GM19025 (cell line): ENCODE measurements around the gene KLF6.

Experiments used
- ATAC-seq: cut with Tn5 transposase; IDR thresholded peaks from one replicate; pipeline ENCODE4 v1.9.1; 2021; ENCODE audit warnings: mild to moderate bottlenecking, low read depth, moderate library complexity; ENCODE audit not compliant: unreplicated experiment

The KLF6 gene

GRCh38 chr10:3784510-3785250 is at the start of gene KLF6:
Gene KLF6, minus strand, starts transcription at chr10:3785209. Its CDS starts 195 bp downstream, at chr10:3785014.
- ATAC-seq, result peak; percentile 0

GRCh38 chr10:3834404-3834803 is 49.4 kb upstream of the KLF6 start:
- no peak for ATAC-seq

DNA sequence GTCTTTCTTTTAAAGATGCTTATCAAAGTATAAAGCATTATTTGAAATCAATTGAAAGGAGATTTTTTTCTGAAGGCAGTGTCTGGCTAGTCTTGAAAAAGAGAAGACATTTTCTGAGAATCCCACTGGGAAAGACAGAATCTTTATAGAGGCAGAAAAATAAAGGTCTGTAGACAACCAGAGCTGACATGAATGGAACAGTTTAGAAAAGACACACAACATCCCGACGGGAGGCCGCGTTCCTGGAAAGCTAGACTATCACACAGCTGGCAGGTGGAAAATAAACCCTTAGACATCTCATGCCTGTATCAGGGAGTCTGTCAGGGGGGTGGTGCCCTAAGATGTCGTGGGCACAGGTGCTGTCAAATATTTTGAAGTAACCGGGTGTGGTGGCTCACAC is 48.0 kb upstream of the KLF6 start:
- no peak for ATAC-seq

- ATAC-seq, result no peak
These were observed 47.2 kb upstream of the KLF6 start for GRCh38 chr10:3832022-3832786.

DNA sequence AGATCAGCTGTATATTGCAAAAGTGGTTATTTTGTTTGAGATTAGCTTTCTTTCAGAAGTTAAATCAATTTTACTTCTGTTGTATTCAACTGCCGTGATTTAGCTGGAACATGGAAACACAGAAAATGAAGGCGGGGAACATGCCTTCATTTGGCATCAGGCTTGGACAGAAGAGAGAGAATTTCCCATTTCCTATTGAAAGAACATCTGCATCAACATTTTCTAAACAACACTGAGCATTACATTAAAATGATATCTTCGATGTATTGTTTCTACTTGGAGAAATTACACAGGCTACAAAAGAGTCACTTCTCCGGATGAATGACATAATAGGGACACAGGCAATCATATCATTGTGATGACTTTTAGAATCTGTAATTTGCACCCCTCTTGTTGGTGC is 46.6 kb upstream of the KLF6 start:
- ATAC-seq, result no peak

- no peak for ATAC-seq
These were observed 45.9 kb upstream of the KLF6 start for GRCh38 chr10:3830946-3831345.

DNA sequence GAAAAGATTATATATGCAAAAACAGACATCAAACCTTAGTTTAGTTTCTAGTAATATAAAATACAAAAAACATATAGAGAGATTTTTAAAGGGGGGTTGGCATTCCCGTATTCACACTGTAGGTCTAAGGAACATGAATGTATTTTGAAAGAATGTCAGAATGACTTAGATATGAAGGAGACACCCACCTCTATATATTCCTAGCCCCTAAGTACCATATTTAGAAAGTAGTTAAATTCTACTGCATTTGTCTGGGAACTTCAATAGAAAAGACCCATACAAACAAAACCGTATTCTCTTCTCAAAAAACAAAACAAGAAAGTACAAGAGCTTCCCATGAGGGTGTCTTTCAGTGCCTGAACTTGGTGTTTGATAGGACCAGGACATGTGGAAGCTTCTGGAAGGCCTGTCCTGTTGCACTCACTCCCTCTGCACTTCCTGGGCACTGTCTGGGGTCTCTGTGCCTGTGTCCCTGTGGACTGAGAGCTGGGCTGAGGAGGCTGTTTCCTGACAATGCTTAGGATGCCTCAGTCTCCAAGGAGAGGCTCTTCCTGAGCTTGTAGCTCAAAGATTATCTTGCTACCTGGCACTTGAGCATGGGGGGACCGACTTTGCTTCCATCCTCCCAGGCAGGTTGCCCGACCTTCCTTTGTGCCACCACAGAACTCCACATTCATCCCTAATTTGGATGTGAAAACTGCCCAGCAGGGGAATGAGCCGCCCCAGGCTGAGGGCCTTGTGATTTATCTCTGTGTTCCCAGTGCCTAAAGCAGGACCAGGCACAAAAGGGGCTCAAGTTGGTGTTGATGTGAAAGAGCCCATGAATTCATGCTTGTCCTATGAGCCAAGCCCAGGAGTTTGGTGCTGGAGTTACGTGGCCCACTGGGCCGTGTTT is 44.4 kb upstream of the KLF6 start:
- no peak for ATAC-seq

- no peak for ATAC-seq
These were observed 43.6 kb upstream of the KLF6 start for GRCh38 chr10:3828404-3829155.

- no peak for ATAC-seq
These were observed 42.9 kb upstream of the KLF6 start for GRCh38 chr10:3827768-3828403.

DNA sequence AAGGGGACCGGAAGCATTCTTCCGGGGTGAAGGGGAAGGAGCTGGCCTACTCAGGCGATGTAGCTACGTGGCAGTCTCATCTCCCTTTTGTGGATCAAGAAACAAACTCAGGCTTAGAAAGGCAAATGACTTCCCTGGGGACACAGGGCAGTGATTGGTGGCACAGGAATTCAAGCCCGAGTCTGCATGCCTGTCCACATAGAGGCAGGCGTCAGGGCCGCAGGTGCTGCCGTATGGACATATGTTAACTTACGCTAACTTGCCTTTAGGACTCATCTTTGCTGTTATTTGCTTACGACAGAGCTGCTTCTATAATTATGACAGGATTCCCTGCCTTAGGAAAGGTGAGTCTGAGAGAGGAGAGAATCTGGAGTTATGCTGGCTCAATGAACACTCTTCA is 42.3 kb upstream of the KLF6 start:
- no peak for ATAC-seq

DNA sequence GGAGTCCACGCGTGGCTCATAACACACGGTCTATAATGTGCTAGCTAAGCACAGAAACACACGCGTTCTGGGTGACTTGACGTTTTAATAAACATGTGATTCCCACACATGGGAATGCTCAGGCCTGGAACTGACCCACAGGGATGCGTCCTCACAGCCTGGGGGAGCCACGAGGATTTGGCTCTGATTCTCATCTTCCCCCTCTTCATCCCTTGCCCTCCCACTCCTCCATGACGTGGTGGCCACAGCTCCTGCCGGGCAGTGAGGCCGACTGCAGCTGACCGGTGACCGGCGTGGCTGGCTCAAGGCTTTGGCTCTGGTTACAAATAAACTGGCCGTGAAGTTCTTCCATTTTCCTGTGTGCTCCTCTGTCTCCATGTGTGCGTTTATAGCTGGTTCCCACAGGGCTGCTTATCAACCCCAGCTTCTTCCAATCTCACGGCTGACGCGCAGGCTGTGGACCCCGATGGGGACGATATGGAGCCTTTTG is 40.9 kb upstream of the KLF6 start:
- ATAC-seq, result no peak

DNA sequence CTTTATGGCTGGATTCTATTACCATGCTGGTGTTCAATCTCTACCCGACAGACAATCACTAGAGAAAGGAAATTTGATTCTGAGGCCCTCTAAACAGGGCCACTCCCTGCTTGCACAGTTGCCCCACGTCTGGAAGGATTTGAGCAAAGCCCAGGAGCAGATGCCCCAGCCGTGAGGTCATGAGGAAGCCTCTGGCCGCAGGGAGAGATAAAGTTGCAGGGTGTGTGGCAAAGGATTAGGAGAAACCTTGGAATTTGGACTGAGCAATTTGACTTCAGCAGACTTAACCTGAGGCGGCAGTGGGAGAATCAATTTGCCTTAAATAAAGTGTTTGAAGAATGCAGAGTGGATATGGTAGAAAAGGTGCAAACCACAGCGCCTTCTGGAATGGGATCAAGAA is 40.2 kb upstream of the KLF6 start:
- ATAC-seq, result no peak

- ATAC-seq, result no peak
These were observed 37.7 kb upstream of the KLF6 start for GRCh38 chr10:3822541-3823330.

DNA sequence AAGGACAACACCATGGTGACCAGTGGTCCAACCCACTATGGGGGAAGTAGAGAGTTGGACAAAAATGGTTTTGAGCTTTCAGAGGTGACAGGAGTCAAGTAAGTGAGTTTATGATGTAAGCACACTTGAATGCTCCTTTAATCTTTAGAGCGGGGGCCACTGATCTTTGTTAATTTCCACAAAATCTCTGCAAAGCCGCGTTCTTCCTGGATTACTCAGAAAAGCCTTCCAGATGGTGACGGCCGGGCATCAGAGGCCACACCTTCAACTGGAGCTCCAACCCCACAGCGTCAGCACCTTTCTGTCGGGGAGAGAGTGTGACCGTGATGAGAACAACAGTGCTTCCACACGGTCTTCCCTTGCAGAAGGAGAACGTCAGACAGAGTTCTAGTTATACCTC is 35.2 kb upstream of the KLF6 start:
- ATAC-seq, result no peak

GRCh38 chr10:3816995-3817394 is 32.0 kb upstream of the KLF6 start:
- ATAC-seq, result no peak

DNA sequence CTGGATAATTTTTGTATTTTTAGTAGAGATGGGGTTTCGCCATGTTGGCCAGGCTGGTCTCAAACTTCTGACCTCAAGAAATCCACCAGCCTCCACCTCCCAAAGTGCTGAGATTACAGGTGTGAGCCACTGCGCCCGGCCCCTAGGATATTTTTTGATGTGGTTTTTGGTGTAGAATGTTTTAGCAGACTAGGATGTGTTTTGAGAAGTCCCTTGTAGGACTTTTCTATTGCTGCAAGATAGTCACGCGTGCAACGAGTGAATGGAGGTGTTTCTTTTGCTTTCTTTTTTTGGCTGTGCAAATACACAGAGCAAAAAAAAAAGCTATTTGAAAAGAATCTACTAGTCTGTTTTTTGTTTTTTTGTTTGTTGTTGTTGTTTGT is 29.8 kb upstream of the KLF6 start:
- no peak for ATAC-seq

DNA sequence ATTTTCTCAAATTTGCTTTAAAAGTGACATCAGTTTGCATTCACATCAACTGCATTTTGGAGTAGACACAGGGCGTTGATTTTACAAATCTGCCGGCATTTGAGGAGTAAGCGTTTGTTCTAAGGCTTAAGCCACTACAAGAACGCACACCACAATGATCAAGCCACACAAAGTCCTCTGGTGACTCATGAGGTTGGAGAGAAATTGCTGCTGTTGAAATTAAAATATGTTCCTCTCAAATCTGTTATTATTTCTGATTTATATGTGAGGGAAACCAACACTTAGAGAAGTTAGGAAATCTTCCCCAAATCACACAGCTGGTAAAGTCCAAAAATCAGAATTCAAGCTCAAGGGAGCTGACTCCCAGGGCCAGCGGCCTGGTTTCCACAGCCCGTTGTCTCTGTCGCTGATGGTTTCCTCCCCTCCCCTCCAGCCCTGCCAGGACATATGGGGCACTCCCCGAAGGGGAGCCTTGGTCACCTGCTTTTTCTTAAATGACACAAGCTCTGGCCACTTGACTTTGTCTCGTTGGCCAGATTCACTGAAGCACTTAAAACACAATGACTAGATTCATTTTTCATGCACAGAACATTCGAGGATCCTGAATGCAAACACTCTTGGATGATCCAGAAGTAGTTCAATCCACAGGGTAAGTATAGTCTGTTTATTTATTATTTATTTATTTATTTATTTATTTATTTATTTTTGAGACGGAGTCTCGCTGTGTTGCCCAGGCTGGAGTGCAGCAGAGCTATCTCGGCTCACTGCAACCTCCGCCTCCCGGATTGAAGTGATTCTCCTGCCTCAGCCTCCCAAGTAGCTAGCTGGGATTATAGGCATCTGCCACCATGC is 29.2 kb upstream of the KLF6 start:
- no peak for ATAC-seq

DNA sequence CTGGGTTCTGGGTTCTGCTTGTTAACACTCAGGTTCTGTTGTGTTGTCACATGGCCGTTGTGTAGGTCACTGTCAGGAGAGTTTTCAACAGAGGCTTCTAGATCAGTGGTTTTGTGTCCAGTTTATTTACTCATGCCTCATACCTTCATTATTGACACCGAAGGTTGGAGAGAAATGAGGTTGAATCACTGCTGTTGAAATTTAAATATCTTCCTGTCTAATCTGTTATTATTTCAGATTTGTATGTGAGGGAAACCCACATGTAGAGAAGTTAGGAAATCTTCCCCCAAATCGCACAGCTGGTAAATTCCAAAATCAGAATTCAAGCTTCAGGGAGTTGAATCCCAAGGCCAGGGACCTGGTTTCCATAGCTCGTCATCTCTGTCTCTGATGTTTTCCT is 28.3 kb upstream of the KLF6 start:
- no peak for ATAC-seq
